ENCODE data around the gene ZBTB7C.

ZBTB7C gene

GRCh38 chr18:48123324-48123723 is 285.9 kb downstream of the ZBTB7C start:
- DNase-seq (ENCODE audit: low read depth in 2 of 2): no peak

GRCh38 chr18:48122816-48123215 is 286.4 kb downstream of the ZBTB7C start:
- no peak for DNase-seq (ENCODE audit: low read depth in 2 of 2)

- no peak for DNase-seq (ENCODE audit: low read depth in 2 of 2)
Observed at GRCh38 chr18:48122376-48122775, 286.8 kb downstream of the ZBTB7C start.

GRCh38 chr18:48121752-48122151 is 287.4 kb downstream of the ZBTB7C start:
- DNase-seq (ENCODE audit: low read depth in 2 of 2): no peak

GRCh38 chr18:48119204-48119603 is 290.0 kb downstream of the ZBTB7C start:
- DNase-seq (ENCODE audit: low read depth in 2 of 2): no peak

- DNase-seq (ENCODE audit: low read depth in 2 of 2): no peak
Observed at GRCh38 chr18:48116873-48117630, 292.1 kb downstream of the ZBTB7C start.

- no peak for DNase-seq (ENCODE audit: low read depth in 2 of 2)
Observed at GRCh38 chr18:48116017-48116416, 293.2 kb downstream of the ZBTB7C start.

- DNase-seq (ENCODE audit: low read depth in 2 of 2): no peak
Observed at GRCh38 chr18:48113691-48114090, 295.5 kb downstream of the ZBTB7C start.

GRCh38 chr18:48111587-48111986 is 297.6 kb downstream of the ZBTB7C start:
- no peak for DNase-seq (ENCODE audit: low read depth in 2 of 2)

- no peak for DNase-seq (ENCODE audit: low read depth in 2 of 2)
Observed at GRCh38 chr18:48110797-48111196, 298.4 kb downstream of the ZBTB7C start.

- DNase-seq (ENCODE audit: low read depth in 2 of 2): no peak
Observed at GRCh38 chr18:48109961-48110493, 299.2 kb downstream of the ZBTB7C start.

GRCh38 chr18:48108136-48108535 is 301.0 kb downstream of the ZBTB7C start:
- DNase-seq (ENCODE audit: low read depth in 2 of 2): no peak

- DNase-seq (ENCODE audit: low read depth in 2 of 2): no peak
Observed at GRCh38 chr18:48106976-48107781, 302.0 kb downstream of the ZBTB7C start.

GRCh38 chr18:48106498-48106897 is 302.7 kb downstream of the ZBTB7C start:
- no peak for DNase-seq (ENCODE audit: low read depth in 2 of 2)

- no peak for DNase-seq (ENCODE audit: low read depth in 2 of 2)
Observed at GRCh38 chr18:48105317-48105716, 303.9 kb downstream of the ZBTB7C start.

GRCh38 chr18:48104705-48105104 is 304.5 kb downstream of the ZBTB7C start:
- DNase-seq (ENCODE audit: low read depth in 2 of 2): no peak

GRCh38 chr18:48100651-48101165 is 308.5 kb downstream of the ZBTB7C start:
- DNase-seq (ENCODE audit: low read depth in 2 of 2): no peak

GRCh38 chr18:48100165-48100575 is 309.0 kb downstream of the ZBTB7C start:
- DNase-seq (ENCODE audit: low read depth in 2 of 2): no peak

GRCh38 chr18:48099481-48100164 is 309.6 kb downstream of the ZBTB7C start:
- DNase-seq (ENCODE audit: low read depth in 2 of 2): no peak

GRCh38 chr18:48098538-48098937 is 310.6 kb downstream of the ZBTB7C start:
- DNase-seq (ENCODE audit: low read depth in 2 of 2): no peak

GRCh38 chr18:48098007-48098406 is 311.2 kb downstream of the ZBTB7C start:
- no peak for DNase-seq (ENCODE audit: low read depth in 2 of 2)

GRCh38 chr18:48095726-48096125 is 313.5 kb downstream of the ZBTB7C start:
- DNase-seq (ENCODE audit: low read depth in 2 of 2): no peak

Measured in stimulated activated CD4-positive, alpha-beta T cell treated with anti-CD3 and anti-CD28 coated beads, Interleukin-4, amount 100 ng/mL, for 48 hours (primary cell).